ENCODE data around the gene ME3. TPM values are rescaled to one million over a fixed set of nuclear protein-coding genes. Genes with fewer than 3 reads are reported as not detected.
A peak's percentile ranks its signal among the peaks of the same experiment; 100 is the strongest.

The ME3 gene
- polyA plus RNA-seq, 2 of the 4 experiments (the other 2 are of a cell fraction), result 19.7 to 22.3 TPM

DNA sequence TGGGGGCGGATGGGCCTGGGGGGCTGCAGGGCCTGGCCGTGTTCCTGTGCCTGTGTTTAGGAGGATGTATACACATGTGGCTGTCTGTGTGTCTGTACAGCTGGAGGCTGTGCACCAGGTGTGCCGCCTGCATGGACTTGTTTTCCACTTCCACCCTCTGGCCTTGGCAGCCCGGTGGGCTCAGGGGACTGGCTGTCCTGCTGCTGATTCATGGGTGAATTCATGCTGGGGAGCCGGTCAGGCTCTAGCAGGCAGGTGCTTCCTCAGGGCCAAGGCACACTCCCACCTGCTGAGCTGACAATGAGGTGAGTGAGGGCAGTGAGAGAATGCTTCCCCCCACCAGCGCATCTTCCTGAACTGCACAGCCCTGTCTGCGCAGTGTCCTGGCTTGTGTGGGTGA, 209.3 kb downstream of the ME3 start:
- peaks cover 30% of the 10 kb centered on the region for H3K4me1 ChIP-seq
- H3K9me3 ChIP-seq, result no peaks in the 10 kb centered on the region
- no peak overlapping the region for H3K4me3 ChIP-seq
- no peak overlapping the region for H3K4me2 ChIP-seq
- DNase-seq (ENCODE audit: low read depth in 1 of 2, low spot score in 1 of 2) (no peak), ATAC-seq (no peak), FAIRE-seq (no peak)
- CTCF ChIA-PET, result interaction anchor here (0.6 to 4.1 kb wide), 5 partner anchors 8 to 145 kb away, joined by 3 to 27 read pairs (median 5); no protein-coding TSS in a partner anchor
- peak overlapping the region in 1 of 2 experiments; percentile 41; a peak in 3 of 6 replicates for H3K27ac ChIP-seq
- TF ChIP-seq ZC3H11A (IDR thresholded peaks at IDR 0.05), result no peak
- TF ChIP-seq BHLHE40 (IDR thresholded peaks at IDR 0.05; ENCODE audit: low read depth, low read length), result no peak
- no peak for TF ChIP-seq NR3C1 (IDR thresholded peaks at IDR 0.05)
- TF ChIP-seq MYC (IDR thresholded peaks at IDR 0.05; ENCODE audit: borderline replicate concordance, low read length), result no peak
- TF ChIP-seq RARB (CRISPR knock-in tag; IDR thresholded peaks at IDR 0.05), result no peak
- TF ChIP-seq ZNF302 (CRISPR knock-in tag; IDR thresholded peaks at IDR 0.05), result no peak
- TF ChIP-seq, protein P1, sequence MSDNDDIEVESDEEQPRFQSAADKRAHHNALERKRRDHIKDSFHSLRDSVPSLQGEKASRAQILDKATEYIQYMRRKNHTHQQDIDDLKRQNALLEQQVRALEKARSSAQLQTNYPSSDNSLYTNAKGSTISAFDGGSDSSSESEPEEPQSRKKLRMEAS (IDR thresholded peaks at IDR 0.05), result no peak
- no peak for TF ChIP-seq JUN (IDR thresholded peaks at IDR 0.05)
- TF ChIP-seq, protein P2, sequence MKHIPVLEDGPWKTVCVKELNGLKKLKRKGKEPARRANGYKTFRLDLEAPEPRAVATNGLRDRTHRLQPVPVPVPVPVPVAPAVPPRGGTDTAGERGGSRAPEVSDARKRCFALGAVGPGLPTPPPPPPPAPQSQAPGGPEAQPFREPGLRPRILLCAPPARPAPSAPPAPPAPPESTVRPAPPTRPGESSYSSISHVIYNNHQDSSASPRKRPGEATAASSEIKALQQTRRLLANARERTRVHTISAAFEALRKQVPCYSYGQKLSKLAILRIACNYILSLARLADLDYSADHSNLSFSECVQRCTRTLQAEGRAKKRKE (CRISPR knock-in tag; IDR thresholded peaks at IDR 0.05; ENCODE audit: low read depth), result no peak
- no peak for TF ChIP-seq PHF8 (IDR thresholded peaks at IDR 0.05; ENCODE audit: borderline replicate concordance, low read depth)
- TF ChIP-seq, protein P3, sequence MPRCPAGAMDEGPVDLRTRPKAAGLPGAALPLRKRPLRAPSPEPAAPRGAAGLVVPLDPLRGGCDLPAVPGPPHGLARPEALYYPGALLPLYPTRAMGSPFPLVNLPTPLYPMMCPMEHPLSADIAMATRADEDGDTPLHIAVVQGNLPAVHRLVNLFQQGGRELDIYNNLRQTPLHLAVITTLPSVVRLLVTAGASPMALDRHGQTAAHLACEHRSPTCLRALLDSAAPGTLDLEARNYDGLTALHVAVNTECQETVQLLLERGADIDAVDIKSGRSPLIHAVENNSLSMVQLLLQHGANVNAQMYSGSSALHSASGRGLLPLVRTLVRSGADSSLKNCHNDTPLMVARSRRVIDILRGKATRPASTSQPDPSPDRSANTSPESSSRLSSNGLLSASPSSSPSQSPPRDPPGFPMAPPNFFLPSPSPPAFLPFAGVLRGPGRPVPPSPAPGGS (IDR thresholded peaks at IDR 0.05), result no peak
- no peak for TF ChIP-seq FOSL2 (IDR thresholded peaks at IDR 0.05)
- TF ChIP-seq FOSL2 (CRISPR knock-in tag; IDR thresholded peaks at IDR 0.05), result no peak
- no peak for TF ChIP-seq HEYL (CRISPR knock-in tag; IDR thresholded peaks at IDR 0.05)
- no peak for TF ChIP-seq MAZ (IDR thresholded peaks at IDR 0.05; ENCODE audit: borderline replicate concordance, low read depth, low read length)
- 95% methylated on average over 7 of the region's 7 CpGs for WGBS (ENCODE audit: missing lambda C conversion rate)
- POLR2A ChIA-PET, result no interaction called here

DNA sequence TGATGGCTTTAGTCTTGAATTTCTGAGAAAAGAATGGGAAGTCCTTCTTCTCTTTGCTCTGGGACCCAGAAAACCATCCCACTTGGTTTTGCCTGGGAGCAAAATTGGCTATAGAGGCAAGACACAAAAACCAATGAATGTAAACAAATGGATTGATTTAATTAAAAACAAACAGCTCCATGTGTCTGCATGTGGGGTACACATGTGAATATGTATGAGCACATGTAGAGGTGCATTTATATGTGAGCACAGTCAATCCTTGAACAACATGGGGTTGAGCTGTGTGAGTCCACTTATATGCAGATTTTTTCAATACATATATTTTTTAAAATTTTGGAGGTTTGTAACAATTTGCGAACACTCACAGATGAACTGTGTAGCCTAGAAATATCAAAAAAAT, 210.5 kb downstream of the ME3 start:
- peak overlapping the region in 1 of 2 experiments; percentile 85; a peak in 2 of 6 replicates for H3K27ac ChIP-seq
- DNase-seq (ENCODE audit: low read depth in 1 of 2, low spot score in 1 of 2) (no peak), ATAC-seq (no peak), FAIRE-seq (no peak)
- H3K9me3 ChIP-seq, result no peaks in the 10 kb centered on the region
- peaks cover 36% of the 10 kb centered on the region for H3K4me1 ChIP-seq
- no peak overlapping the region for H3K4me2 ChIP-seq
- CTCF ChIA-PET, result interaction anchor here (1.1 to 4.1 kb wide), 4 partner anchors 11 to 146 kb away, joined by 3 to 27 read pairs (median 6); no protein-coding TSS in a partner anchor
- no peak overlapping the region for H3K4me3 ChIP-seq
- WGBS (ENCODE audit: missing lambda C conversion rate), result 94% methylated on average over 1 of the region's 1 CpG
- POLR2A ChIA-PET, result no interaction called here
- TF ChIP-seq CHD4 (IDR thresholded peaks at IDR 0.05; ENCODE audit: borderline replicate concordance) (no peak), HOXA7 (CRISPR knock-in tag; IDR thresholded peaks at IDR 0.05) (no peak), RCOR1 (IDR thresholded peaks at IDR 0.05; ENCODE audit: low read depth, low read length) (no peak), SMC3 (IDR thresholded peaks at IDR 0.05) (no peak), TP53 (CRISPR knock-in tag; IDR thresholded peaks at IDR 0.05) (no peak), FOXS1 (CRISPR knock-in tag; IDR thresholded peaks at IDR 0.05) (no peak), POLR2AphosphoS2 (conservative IDR thresholded peaks at IDR 0.05; ENCODE audit: low read length) (no peak), CEBPB (IDR thresholded peaks at IDR 0.05) (no peak)
- TF ChIP-seq, protein P4, sequence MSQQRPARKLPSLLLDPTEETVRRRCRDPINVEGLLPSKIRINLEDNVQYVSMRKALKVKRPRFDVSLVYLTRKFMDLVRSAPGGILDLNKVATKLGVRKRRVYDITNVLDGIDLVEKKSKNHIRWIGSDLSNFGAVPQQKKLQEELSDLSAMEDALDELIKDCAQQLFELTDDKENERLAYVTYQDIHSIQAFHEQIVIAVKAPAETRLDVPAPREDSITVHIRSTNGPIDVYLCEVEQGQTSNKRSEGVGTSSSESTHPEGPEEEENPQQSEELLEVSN (IDR thresholded peaks at IDR 0.05; ENCODE audit: borderline replicate concordance, low read depth), result no peak
- TF ChIP-seq, protein P1 (IDR thresholded peaks at IDR 0.05), result no peak

All from A549 (cell line).